SK-N-SH treated with all-trans-retinoic acid at 6 μM for 48 hours (cell line): ENCODE data around the gene PRICKLE1.

Experiments
- ISL1 ChIP-seq: fragments of 250-450 bp; sonication (Bioruptor Pico); IDR thresholded peaks from 2 replicates; pipeline ENCODE4 v2.1.2; 2022; ENCODE audit warnings: mild to moderate bottlenecking, moderate library complexity
- ZC3H10 ChIP-seq: fragments of 250-450 bp; sonication (Bioruptor Pico); IDR thresholded peaks from 2 replicates; pipeline ENCODE4 v1.5.1; 2021; ENCODE audit warnings: mild to moderate bottlenecking, moderate library complexity
- ZFP3 ChIP-seq: fragments of 250-450 bp; sonication (Bioruptor Pico); IDR thresholded peaks from 2 replicates; pipeline ENCODE4 v1.5.0; 2020; ENCODE audit warnings: mild to moderate bottlenecking, moderate library complexity
- TF ChIP-seq, protein P1 (sequence below): fragments of 250-450 bp; sonication (Bioruptor Pico); IDR thresholded peaks from 2 replicates; pipeline ENCODE4 v1.5.1; 2021; ENCODE audit warnings: mild to moderate bottlenecking, moderate library complexity
- TF ChIP-seq, protein P2 (sequence below): fragments of 250-450 bp; sonication (Bioruptor Pico); IDR thresholded peaks from 2 replicates; pipeline ENCODE4 v1.8.0; 2020; ENCODE audit warnings: mild to moderate bottlenecking, moderate library complexity, borderline replicate concordance

DNA sequence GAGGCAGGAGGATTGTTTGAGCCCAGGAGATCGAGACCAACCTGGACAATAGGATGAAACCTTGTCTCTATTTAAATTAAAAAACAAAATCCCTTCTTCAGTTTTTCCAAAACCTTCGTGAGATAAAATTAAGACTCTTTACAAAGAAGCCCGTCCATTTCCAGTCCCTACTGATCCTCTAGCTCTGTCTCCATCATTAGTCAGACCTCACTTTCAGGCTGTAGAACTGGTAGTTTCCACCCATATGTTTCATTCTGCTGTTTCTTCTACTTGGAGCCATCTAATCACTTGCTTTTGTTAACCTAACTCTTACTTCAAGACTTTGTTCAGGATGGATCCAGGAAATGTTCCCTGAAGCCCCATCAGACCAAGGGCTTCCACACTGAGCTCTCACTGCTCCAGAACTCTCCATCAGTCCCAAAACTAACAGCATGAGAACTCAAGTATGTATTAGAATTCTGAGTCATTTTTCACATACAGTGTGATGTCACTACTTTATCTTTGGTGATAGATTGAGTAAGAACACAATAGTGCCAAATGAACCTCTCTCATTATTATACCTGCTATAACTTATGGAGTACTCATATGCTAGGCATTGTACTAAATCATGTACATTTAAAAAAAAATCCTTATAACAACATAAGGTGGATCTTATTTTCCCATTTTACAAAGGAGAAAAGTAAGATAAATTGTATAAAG is 90.8 kb downstream of the PRICKLE1 start:
- no peak for TF ChIP-seq ISL1 (CRISPR knock-in tag)
- TF ChIP-seq, protein P1, sequence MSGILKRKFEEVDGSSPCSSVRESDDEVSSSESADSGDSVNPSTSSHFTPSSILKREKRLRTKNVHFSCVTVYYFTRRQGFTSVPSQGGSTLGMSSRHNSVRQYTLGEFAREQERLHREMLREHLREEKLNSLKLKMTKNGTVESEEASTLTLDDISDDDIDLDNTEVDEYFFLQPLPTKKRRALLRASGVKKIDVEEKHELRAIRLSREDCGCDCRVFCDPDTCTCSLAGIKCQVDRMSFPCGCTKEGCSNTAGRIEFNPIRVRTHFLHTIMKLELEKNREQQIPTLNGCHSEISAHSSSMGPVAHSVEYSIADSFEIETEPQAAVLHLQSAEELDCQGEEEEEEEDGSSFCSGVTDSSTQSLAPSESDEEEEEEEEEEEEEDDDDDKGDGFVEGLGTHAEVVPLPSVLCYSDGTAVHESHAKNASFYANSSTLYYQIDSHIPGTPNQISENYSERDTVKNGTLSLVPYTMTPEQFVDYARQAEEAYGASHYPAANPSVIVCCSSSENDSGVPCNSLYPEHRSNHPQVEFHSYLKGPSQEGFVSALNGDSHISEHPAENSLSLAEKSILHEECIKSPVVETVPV (CRISPR knock-in tag), result no peak
- TF ChIP-seq, protein P2, sequence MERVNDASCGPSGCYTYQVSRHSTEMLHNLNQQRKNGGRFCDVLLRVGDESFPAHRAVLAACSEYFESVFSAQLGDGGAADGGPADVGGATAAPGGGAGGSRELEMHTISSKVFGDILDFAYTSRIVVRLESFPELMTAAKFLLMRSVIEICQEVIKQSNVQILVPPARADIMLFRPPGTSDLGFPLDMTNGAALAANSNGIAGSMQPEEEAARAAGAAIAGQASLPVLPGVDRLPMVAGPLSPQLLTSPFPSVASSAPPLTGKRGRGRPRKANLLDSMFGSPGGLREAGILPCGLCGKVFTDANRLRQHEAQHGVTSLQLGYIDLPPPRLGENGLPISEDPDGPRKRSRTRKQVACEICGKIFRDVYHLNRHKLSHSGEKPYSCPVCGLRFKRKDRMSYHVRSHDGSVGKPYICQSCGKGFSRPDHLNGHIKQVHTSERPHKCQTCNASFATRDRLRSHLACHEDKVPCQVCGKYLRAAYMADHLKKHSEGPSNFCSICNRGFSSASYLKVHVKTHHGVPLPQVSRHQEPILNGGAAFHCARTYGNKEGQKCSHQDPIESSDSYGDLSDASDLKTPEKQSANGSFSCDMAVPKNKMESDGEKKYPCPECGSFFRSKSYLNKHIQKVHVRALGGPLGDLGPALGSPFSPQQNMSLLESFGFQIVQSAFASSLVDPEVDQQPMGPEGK (CRISPR knock-in tag), result no peak
- no peak for TF ChIP-seq ZC3H10 (CRISPR knock-in tag)
- no peak for TF ChIP-seq ZFP3 (CRISPR knock-in tag)
